Bronchial epithelial cell (primary cell): Measurements from ENCODE around the gene GPR158. TPM values are rescaled to one million over a fixed set of nuclear protein-coding genes. Genes with fewer than 3 reads are reported as not detected.

Experiments
- DNase-seq: peaks from one replicate; pipeline ENCODE4 v3.0.0-alpha.2; 2010; ENCODE audit warnings: low read depth
- FAIRE-seq: peaks from 2 replicates; lab custom pipeline; 2011; peaks lifted over from hg19 to GRCh38; lab: Jason Lieb, UNC
- H3K27me3 ChIP-seq: 2 replicates; pipeline ENCODE4 v1.5.1; 2011; ENCODE audit warnings: low read length; ENCODE audit not compliant: control insufficient read depth, insufficient read depth
- H3K36me3 ChIP-seq: 2 replicates; pipeline ENCODE4 v1.5.1; 2011; ENCODE audit warnings: low read length; ENCODE audit not compliant: control insufficient read depth, insufficient read depth
- H3K4me3 ChIP-seq: 2 replicates; pipeline ENCODE4 v1.5.1; 2011; ENCODE audit warnings: mild to moderate bottlenecking, low read depth, low read length, control low read depth
- total RNA-seq: library from RNA; depleted of rRNA; stranded (reverse); fragments of >200 nt; gene quantifications from 2 replicates; pipeline ENCODE4 v1.2.1, GENCODE V29; 2014
- TF ChIP-seq, protein P1 (sequence below): IDR thresholded peaks from 2 replicates; pipeline ENCODE4 v1.5.1; 2011; ENCODE audit warnings: mild to moderate bottlenecking, moderate library complexity, low read length, control low read depth, inconsistent platforms; ENCODE audit not compliant: insufficient read depth, severe bottlenecking

Gene GPR158
- total RNA-seq, 1 donor from 2014 or later, result under 0.01 TPM

DNA sequence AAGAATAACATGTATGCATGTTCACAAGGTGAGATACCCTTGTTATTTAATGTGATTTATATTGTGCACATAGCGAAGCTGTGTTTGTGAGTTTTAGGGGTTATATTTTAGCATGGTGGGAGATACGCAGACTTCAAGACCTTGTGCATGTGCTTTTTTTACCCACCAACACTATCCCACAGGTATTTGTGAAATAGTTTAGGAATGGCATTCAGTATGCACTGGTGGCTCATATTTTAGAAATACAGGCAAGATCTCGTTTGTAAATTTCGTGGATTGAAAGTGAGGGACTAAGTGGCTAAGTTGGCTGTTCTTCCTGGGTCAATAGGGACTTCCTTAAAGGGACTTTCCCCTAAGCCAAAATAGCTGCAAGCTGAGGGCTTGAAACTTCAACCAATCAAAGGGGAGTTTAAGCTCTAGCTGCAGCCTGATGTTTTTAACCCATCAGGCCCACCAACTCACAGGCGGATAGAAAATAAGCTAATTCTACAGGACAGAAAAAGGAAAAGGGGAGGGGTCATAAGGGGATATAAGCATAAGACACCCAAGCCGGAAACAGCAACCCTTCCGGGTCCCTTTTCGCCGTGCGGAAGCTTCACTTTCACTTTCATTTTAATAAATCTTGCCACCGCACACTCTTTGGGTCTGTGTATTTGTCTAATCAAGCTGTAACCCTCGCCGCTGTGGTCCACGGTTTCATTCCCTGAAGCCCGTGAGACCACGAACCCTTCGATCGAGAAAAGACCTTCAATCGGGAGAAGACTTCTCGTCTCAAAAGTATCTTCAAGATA lies 291.0 kb downstream of the GPR158 start:
- no peaks in the 10 kb centered on the region for H3K27me3 ChIP-seq
- TF ChIP-seq, protein P1, sequence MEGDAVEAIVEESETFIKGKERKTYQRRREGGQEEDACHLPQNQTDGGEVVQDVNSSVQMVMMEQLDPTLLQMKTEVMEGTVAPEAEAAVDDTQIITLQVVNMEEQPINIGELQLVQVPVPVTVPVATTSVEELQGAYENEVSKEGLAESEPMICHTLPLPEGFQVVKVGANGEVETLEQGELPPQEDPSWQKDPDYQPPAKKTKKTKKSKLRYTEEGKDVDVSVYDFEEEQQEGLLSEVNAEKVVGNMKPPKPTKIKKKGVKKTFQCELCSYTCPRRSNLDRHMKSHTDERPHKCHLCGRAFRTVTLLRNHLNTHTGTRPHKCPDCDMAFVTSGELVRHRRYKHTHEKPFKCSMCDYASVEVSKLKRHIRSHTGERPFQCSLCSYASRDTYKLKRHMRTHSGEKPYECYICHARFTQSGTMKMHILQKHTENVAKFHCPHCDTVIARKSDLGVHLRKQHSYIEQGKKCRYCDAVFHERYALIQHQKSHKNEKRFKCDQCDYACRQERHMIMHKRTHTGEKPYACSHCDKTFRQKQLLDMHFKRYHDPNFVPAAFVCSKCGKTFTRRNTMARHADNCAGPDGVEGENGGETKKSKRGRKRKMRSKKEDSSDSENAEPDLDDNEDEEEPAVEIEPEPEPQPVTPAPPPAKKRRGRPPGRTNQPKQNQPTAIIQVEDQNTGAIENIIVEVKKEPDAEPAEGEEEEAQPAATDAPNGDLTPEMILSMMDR, result no peak
- no peak overlapping the region for H3K4me3 ChIP-seq
- H3K36me3 ChIP-seq, result no peaks in the 10 kb centered on the region
- DNase-seq, result no peak
- FAIRE-seq, result no peak

DNA sequence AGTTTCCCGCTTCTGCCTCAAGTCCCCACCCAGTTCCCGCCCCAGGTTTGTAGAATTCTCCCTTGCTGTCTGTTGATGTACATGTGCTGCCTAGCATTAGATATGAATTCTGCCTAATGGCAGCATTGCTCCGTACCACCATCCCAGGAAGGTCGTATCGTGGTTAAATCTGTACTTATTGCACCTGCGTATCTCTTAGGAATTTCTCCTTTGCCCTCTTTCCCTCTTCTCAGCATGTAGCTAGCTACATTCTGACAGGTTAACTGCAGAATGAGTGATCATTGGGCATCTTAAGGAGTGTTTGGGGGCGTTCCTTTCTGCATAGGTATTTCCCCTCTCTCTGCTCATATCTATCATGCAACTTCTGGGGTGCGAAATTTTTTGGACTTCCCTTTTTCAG lies 293.1 kb downstream of the GPR158 start:
- no peak for DNase-seq
- Histone ChIP-seq H3K4me3 (no peak overlapping the region), H3K27me3 (no peaks in the 10 kb centered on the region), H3K36me3 (no peaks in the 10 kb centered on the region)
- no peak for FAIRE-seq
- TF ChIP-seq, protein P1, result no peak

DNA sequence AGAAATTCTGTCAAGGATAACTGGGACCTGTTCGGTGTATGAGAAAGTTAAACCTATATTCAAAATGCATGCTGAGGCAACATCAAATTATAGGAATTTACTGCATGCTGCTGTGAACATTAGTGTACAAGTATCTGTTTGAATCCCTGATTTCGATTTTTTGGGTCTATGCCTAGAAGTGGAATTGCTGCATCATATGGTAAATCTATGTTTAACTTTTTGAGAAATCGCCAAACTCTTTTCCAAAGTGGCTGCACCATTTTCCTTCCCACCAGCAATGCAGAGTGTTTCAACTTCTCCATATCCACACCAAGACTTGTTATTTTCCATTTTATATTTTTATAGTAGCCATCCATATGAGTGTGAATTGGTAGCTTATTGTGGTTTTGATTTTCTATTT lies 306.7 kb downstream of the GPR158 start:
- TF ChIP-seq, protein P1, result no peak
- Histone ChIP-seq H3K27me3 (no peaks in the 10 kb centered on the region), H3K4me3 (no peak overlapping the region), H3K36me3 (no peaks in the 10 kb centered on the region)
- FAIRE-seq (no peak), DNase-seq (no peak)

DNA sequence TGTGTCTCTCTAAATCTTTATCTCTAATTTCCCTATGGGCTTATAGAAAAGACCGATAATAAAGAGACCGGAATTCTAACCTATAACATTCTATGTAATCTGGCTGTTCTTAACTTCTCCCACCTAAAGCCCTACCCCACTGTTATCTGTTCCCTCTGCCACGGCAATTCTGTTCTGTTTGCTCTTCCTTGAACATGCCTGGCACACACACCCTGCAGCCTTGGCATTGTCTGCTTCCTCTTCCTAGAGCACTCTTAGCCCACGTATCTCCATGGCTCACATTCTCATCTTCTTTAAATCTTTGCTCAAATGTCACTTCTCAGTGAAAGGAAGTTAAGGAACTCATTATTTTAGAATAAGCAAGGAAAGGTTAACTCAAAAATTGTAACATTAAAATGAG lies 309.2 kb downstream of the GPR158 start:
- Histone ChIP-seq H3K27me3 (no peaks in the 10 kb centered on the region), H3K4me3 (no peak overlapping the region), H3K36me3 (no peaks in the 10 kb centered on the region)
- TF ChIP-seq, protein P1, result no peak
- FAIRE-seq (no peak), DNase-seq (no peak)

DNA sequence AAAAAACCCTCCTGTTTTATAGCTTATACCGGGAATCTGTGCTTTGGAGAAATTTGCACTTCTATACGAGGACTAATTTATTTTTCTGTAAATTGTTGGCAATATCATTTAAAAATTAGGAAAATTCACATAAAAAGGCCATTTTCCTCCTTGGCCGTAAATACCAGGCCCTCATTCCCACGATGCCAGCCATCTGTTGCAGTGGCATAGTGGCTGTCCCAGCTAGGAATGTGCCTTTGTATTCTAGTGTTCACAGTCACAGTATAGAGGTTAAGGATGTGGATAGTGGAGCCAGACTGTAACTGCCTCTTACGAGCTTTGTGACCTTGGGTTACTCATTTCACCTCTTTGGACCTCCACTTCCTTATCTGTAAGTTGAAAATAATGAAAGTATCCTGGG lies 312.5 kb downstream of the GPR158 start:
- Histone ChIP-seq H3K4me3 (no peak overlapping the region), H3K27me3 (no peaks in the 10 kb centered on the region), H3K36me3 (no peaks in the 10 kb centered on the region)
- FAIRE-seq (no peak), DNase-seq (no peak)
- TF ChIP-seq, protein P1, result no peak

DNA sequence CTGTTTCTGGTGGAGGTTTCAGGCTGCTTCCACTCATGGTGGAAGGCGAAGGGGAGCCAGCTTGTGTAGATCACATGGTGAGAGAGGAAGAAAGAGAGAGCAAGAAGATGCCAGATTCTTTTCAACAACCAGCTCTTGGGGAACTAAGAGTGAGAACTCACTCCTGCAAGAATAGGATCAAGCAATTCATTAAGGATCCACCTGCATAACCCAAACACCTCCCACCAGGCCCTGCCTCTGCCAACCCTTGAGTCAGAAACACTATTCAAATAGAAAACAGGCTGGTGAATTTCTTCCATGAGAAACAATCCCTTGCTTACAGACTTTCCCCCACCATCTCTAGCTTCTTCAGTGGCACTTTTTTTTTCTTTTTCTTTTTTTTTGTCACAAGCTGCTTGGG lies 317.2 kb downstream of the GPR158 start:
- FAIRE-seq (no peak), DNase-seq (peak; percentile 45)
- Histone ChIP-seq H3K4me3 (no peak overlapping the region), H3K27me3 (no peaks in the 10 kb centered on the region), H3K36me3 (no peaks in the 10 kb centered on the region)
- TF ChIP-seq, protein P1, result no peak
